Measurements from ENCODE around the gene GORASP1. TPM values are rescaled to one million over a fixed set of nuclear protein-coding genes. Genes with fewer than 3 reads are reported as not detected.

Gene GORASP1
- total and polyA plus RNA-seq, 2 of the 13 experiments (the other 11 are each of a cell fraction or from before 2014, with no cell fraction given) = 36.4 to 39.8 TPM

GRCh38 chr3:39107388-39108199 is at the start of gene GORASP1, which contains the start of gene TTC21A (continued):
- TF ChIP-seq TCF12 (IDR thresholded peaks at IDR 0.05) = no peak
- no peak for TF ChIP-seq TCF12 (CRISPR knock-in tag; IDR thresholded peaks at IDR 0.05)
- TF ChIP-seq ZNF7 (CRISPR knock-in tag; IDR thresholded peaks at IDR 0.05) = no peak
- TF ChIP-seq ZSCAN25 (CRISPR knock-in tag; IDR thresholded peaks at IDR 0.05) = peak; percentile 20; the same call in 1 of the 2 replicates
- no peak for TF ChIP-seq ZNF609 (CRISPR knock-in tag; IDR thresholded peaks at IDR 0.05; ENCODE audit: borderline replicate concordance)
- peak; percentile 57 to 81; a peak in 3 of 4 replicates for TF ChIP-seq HMGXB4 (CRISPR knock-in tag; IDR thresholded peaks at IDR 0.05; ENCODE audit: borderline replicate concordance in 1 of 2, low read depth in 1 of 2)
- no peak for TF ChIP-seq TCF7 (IDR thresholded peaks at IDR 0.05; ENCODE audit: low read depth)
- no peak for TF ChIP-seq PRMT3 (CRISPR knock-in tag; IDR thresholded peaks at IDR 0.05; ENCODE audit: borderline replicate concordance, low read depth)
- TF ChIP-seq ZNF660 (CRISPR knock-in tag; IDR thresholded peaks at IDR 0.05; ENCODE audit: borderline replicate concordance, low read depth) = no peak
- no peak for TF ChIP-seq ZKSCAN1 (IDR thresholded peaks at IDR 0.05; ENCODE audit: low read length)
- TF ChIP-seq KLF15 (CRISPR knock-in tag; IDR thresholded peaks at IDR 0.05; ENCODE audit: borderline replicate concordance) = no peak
- TF ChIP-seq CENPT (CRISPR knock-in tag; IDR thresholded peaks at IDR 0.05; ENCODE audit: low read depth) = no peak
- TF ChIP-seq ZNF772 (CRISPR knock-in tag; IDR thresholded peaks at IDR 0.05) = peak; percentile 55; the same call in 1 of the 2 replicates
- no peak for TF ChIP-seq SNAPC5 (CRISPR knock-in tag; IDR thresholded peaks at IDR 0.05; ENCODE audit: borderline replicate concordance)
- TF ChIP-seq ZNF710 (CRISPR knock-in tag; IDR thresholded peaks at IDR 0.05; ENCODE audit: borderline replicate concordance) = no peak; the same call in 1 of the 2 replicates
